K562 (cell line): ENCODE results near the gene NRROS. TPM values are rescaled to one million over a fixed set of nuclear protein-coding genes. Genes with fewer than 3 reads are reported as not detected.

Experiments used
- FOXM1 ChIP-seq, 2 experiments: fragments of 450-650 bp in 1 of 2; sonication (generic) in 1 of 2; formaldehyde crosslinking in 1 of 2; IDR thresholded peaks; 2 replicates each; pipeline versions ENCODE4 v1.6.1 to v1.9.0; 2017 to 2022; ENCODE audit warnings: low read depth in 2 of 2, mild to moderate bottlenecking in 2 of 2, missing genetic modification reagents in 1 of 2, moderate library complexity in 1 of 2
- GTF2E2 ChIP-seq: fragments of 200-800 bp; sonication (Bioruptor generic); IDR thresholded peaks from 2 replicates; pipeline ENCODE4 v1.6.1; 2016; ENCODE audit warnings: missing genetic modification characterization, missing compliant biosample characterization
- ZNF274 ChIP-seq: IDR thresholded peaks from 2 replicates; pipeline ENCODE4 v1.6.1; 2011; ENCODE audit warnings: low read depth, mild to moderate bottlenecking, low read length, moderate library complexity, borderline replicate concordance
- polyA plus RNA-seq, 8 experiments: library from polyadenylated mRNA; depleted of rRNA in 4 of 8; stranded (reverse) in 5 of 8; unstranded in 3 of 8; fragments of >200 nt; fragmentation: Nextera tagmentation in 2 of 8; fragmentation: Illumina TruSeq in 1 of 8; extraction: Ambion mirVana in 2 of 8; extraction: Trizol in 1 of 8; gene quantifications; 2 replicates each; pipeline versions ENCODE4 v1.2.1 to v1.2.3, GENCODE V29; 2011 to 2014; ENCODE audit warnings: inconsistent platforms in 1 of 8, missing spikeins in 1 of 8
- total RNA-seq, 7 experiments: library from RNA; depleted of rRNA in 6 of 7; stranded (reverse); fragments of >200 nt in 6 of 7; fragmentation: Illumina TruSeq in 2 of 7; extraction: Trizol in 2 of 7; gene quantifications; 2 replicates each; pipeline versions ENCODE4 v1.2.1 to v1.2.3, GENCODE V29; 2011 to 2021; ENCODE audit warnings: low replicate concordance in 1 of 7
- TF ChIP-seq, protein P1 (sequence below): fragments of 250-450 bp; sonication (Bioruptor Pico); IDR thresholded peaks from 2 replicates; pipeline ENCODE4 v1.4.0; 2020; ENCODE audit warnings: mild to moderate bottlenecking, moderate library complexity
- TF ChIP-seq, protein P2 (sequence below): sonication (generic); formaldehyde crosslinking; IDR thresholded peaks from 2 replicates; pipeline ENCODE4 v1.9.0; 2022; ENCODE audit warnings: mild to moderate bottlenecking, missing genetic modification reagents

NRROS gene
- total and polyA plus RNA-seq, 9 of the 15 experiments (the other 6 are each of a cell fraction or from before 2014, with no cell fraction given) = 0.34 to 13.8 (median 3.8) TPM

DNA sequence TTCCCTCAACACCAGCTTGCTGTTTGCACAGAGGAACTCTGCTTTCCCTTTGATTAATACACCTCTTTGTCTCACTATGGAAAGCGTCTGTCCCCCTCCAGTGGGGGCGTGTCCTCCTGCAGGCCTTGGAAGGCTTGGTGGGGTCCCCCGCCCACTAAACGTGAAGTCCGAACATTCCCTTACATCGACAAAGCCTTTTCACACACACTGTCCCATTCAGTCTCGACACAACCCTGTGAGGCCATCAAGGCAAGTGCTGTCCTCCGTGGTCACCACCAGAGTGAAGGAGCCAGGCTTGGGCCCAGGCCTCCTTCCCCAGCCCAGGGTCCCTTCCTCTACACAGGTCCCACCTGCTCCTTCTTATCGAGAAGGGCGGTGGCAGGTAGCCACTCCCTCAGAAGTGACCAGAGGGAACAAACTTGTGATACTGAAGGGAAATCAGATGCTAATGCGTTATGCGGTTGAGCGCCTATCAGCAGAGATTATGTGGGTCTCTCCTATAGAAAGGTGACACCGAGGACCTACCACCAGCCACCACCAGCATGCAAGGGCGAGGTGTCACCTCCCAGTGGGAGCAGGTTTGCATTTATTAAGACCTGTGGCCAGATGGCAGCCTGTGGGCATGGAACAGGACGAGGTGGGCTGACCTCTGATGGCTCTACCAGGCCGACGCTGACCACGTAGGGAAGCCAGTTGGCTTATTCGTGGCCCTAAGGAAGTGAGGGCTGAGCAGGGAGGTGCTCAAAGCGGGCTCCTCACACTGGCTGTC, 6.6 kb downstream of the NRROS start (continued):
- TF ChIP-seq FOXM1 (IDR thresholded peaks at IDR 0.05; ENCODE audit: low read depth) (no peak), FOXM1 (CRISPR knock-in tag; IDR thresholded peaks at IDR 0.05; ENCODE audit: low read depth) (no peak), GTF2E2 (tag) (no peak), ZNF274 (no peak)
- TF ChIP-seq, protein P1, sequence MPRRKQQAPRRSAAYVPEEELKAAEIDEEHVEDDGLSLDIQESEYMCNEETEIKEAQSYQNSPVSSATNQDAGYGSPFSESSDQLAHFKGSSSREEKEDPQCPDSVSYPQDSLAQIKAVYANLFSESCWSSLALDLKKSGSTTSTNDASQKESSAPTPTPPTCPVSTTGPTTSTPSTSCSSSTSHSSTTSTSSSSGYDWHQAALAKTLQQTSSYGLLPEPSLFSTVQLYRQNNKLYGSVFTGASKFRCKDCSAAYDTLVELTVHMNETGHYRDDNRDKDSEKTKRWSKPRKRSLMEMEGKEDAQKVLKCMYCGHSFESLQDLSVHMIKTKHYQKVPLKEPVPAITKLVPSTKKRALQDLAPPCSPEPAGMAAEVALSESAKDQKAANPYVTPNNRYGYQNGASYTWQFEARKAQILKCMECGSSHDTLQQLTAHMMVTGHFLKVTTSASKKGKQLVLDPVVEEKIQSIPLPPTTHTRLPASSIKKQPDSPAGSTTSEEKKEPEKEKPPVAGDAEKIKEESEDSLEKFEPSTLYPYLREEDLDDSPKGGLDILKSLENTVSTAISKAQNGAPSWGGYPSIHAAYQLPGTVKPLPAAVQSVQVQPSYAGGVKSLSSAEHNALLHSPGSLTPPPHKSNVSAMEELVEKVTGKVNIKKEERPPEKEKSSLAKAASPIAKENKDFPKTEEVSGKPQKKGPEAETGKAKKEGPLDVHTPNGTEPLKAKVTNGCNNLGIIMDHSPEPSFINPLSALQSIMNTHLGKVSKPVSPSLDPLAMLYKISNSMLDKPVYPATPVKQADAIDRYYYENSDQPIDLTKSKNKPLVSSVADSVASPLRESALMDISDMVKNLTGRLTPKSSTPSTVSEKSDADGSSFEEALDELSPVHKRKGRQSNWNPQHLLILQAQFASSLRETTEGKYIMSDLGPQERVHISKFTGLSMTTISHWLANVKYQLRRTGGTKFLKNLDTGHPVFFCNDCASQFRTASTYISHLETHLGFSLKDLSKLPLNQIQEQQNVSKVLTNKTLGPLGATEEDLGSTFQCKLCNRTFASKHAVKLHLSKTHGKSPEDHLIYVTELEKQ = no peak
- TF ChIP-seq, protein P2, sequence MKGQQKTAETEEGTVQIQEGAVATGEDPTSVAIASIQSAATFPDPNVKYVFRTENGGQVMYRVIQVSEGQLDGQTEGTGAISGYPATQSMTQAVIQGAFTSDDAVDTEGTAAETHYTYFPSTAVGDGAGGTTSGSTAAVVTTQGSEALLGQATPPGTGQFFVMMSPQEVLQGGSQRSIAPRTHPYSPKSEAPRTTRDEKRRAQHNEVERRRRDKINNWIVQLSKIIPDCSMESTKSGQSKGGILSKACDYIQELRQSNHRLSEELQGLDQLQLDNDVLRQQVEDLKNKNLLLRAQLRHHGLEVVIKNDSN (CRISPR knock-in tag) = no peak
